HEK293T (cell line): ENCODE results near the gene THSD4.
"Not testable (repeated sequence)": the region's sequence is repeated elsewhere in the genome, so short reads cannot be mapped to it uniquely, and the experiment has no call there.

Source experiments
- CTCF ChIA-PET: fragments of 350-600 bp; formaldehyde crosslinking; extraction: SDS; loops from one replicate; lab custom pipeline; 2021; ENCODE audit warnings: antibody characterized with exemption, inconsistent platforms; lab: Yijun Ruan, JAX
- POLR2A ChIA-PET: fragments of 350-600 bp; formaldehyde crosslinking; extraction: SDS; loops from one replicate; lab custom pipeline; 2020; ENCODE audit warnings: antibody characterized with exemption, inconsistent platforms; lab: Yijun Ruan, JAX
- DNase-seq: peaks from one replicate; pipeline ENCODE4 v3.0.0; 2012; ENCODE audit warnings: mixed read lengths; ENCODE audit errors: extremely low spot score
- ARNT ChIP-seq: fragments of 450-650 bp; IDR thresholded peaks from 2 replicates; pipeline ENCODE4 v1.6.1; 2017; ENCODE audit warnings: mild to moderate bottlenecking
- BHLHE40 ChIP-seq: fragments of 450-650 bp; IDR thresholded peaks from 2 replicates; pipeline ENCODE4 v1.6.1; 2016; ENCODE audit warnings: mild to moderate bottlenecking, moderate library complexity, borderline replicate concordance
- CTBP1 ChIP-seq: fragments of 450-650 bp; IDR thresholded peaks from 2 replicates; pipeline ENCODE4 v1.6.1; 2016; ENCODE audit warnings: borderline replicate concordance
- ELF4 ChIP-seq: fragments of 450-650 bp; IDR thresholded peaks from 2 replicates; pipeline ENCODE4 v1.6.1; 2017; ENCODE audit warnings: antibody characterized with exemption
- FOXA1 ChIP-seq: fragments of 450-650 bp; IDR thresholded peaks from 2 replicates; pipeline ENCODE4 v1.6.1; 2016; ENCODE audit warnings: mild to moderate bottlenecking
- FOXK2 ChIP-seq: fragments of 450-650 bp; IDR thresholded peaks from 2 replicates; pipeline ENCODE4 v1.6.1; 2016; ENCODE audit warnings: mild to moderate bottlenecking
- FOXM1 ChIP-seq: fragments of 450-650 bp; IDR thresholded peaks from 2 replicates; pipeline ENCODE4 v1.6.1; 2017; ENCODE audit warnings: mild to moderate bottlenecking, borderline replicate concordance
- HDGF ChIP-seq: fragments of 450-650 bp; IDR thresholded peaks from 2 replicates; pipeline ENCODE4 v1.6.1; 2017; ENCODE audit warnings: antibody characterized with exemption, borderline replicate concordance
- L3MBTL2 ChIP-seq: fragments of 450-650 bp; conservative IDR thresholded peaks from 2 replicates; pipeline ENCODE4 v1.6.1; 2016; ENCODE audit warnings: mild to moderate bottlenecking
- LEF1 ChIP-seq: fragments of 450-650 bp; IDR thresholded peaks from 2 replicates; pipeline ENCODE4 v1.6.1; 2017; ENCODE audit warnings: mild to moderate bottlenecking, borderline replicate concordance
- NFRKB ChIP-seq: fragments of 450-650 bp; IDR thresholded peaks from 2 replicates; pipeline ENCODE4 v1.6.1; 2016; ENCODE audit warnings: mild to moderate bottlenecking, moderate library complexity
- PKNOX1 ChIP-seq: fragments of 450-650 bp; IDR thresholded peaks from 2 replicates; pipeline ENCODE4 v1.6.1; 2016
- SP1 ChIP-seq: fragments of 450-650 bp; IDR thresholded peaks from 2 replicates; pipeline ENCODE4 v1.6.1; 2017
- SUZ12 ChIP-seq: fragments of 450-650 bp; IDR thresholded peaks from 2 replicates; pipeline ENCODE4 v1.6.1; 2016; ENCODE audit warnings: mild to moderate bottlenecking
- TARDBP ChIP-seq: fragments of 450-650 bp; IDR thresholded peaks from 2 replicates; pipeline ENCODE4 v1.6.1; 2016
- ZNF384 ChIP-seq: fragments of 450-650 bp; IDR thresholded peaks from 2 replicates; pipeline ENCODE4 v1.6.1; 2016

The THSD4 gene

GRCh38 chr15:71393383-71393782 lies 278.1 kb downstream of the THSD4 start:
- ChIA-PET POLR2A (interaction anchor here (0.6 kb wide), 1 partner anchor 9 kb away, joined by 3 read pairs; no protein-coding TSS in a partner anchor), CTCF (no interaction called here)
- no peak for TF ChIP-seq HDGF
- no peak for TF ChIP-seq ZNF384
- no peak for TF ChIP-seq TARDBP
- TF ChIP-seq CTBP1, result no peak
- no peak for TF ChIP-seq SUZ12
- TF ChIP-seq PKNOX1, result no peak
- TF ChIP-seq L3MBTL2, result no peak
- DNase-seq, result no peak

- TF ChIP-seq SP1 (no peak), CTBP1 (no peak), L3MBTL2 (no peak), PKNOX1 (no peak), FOXK2 (no peak)
- no peak for DNase-seq
- ChIA-PET POLR2A (no interaction called here), CTCF (interaction anchor here (0.9 kb wide), 1 partner anchor 43 kb away, joined by 3 read pairs; no protein-coding TSS in a partner anchor)
Observed at GRCh38 chr15:71396536-71397125, 281.4 kb downstream of the THSD4 start.

- CTCF ChIA-PET, result interaction anchor here (0.9 kb wide), 1 partner anchor 43 kb away, joined by 3 read pairs; no protein-coding TSS in a partner anchor
Observed at GRCh38 chr15:71397377-71397776, 282.1 kb downstream of the THSD4 start.

GRCh38 chr15:71400294-71400693 lies 285.0 kb downstream of the THSD4 start:
- no peak for DNase-seq
- no peak for TF ChIP-seq ZNF384
- no peak for TF ChIP-seq HDGF
- TF ChIP-seq SP1, result no peak
- TF ChIP-seq FOXM1, result no peak
- no peak for TF ChIP-seq SUZ12
- TF ChIP-seq BHLHE40, result no peak
- no peak for TF ChIP-seq ARNT
- no peak for TF ChIP-seq CTBP1
- no peak for TF ChIP-seq LEF1
- no peak for TF ChIP-seq L3MBTL2
- TF ChIP-seq FOXK2, result no peak
- TF ChIP-seq PKNOX1, result no peak
- no peak for TF ChIP-seq FOXA1
- TF ChIP-seq TARDBP, result no peak
- TF ChIP-seq NFRKB, result no peak
- no peak for TF ChIP-seq ELF4
- ChIA-PET CTCF (interaction anchor here (0.7 to 0.8 kb wide), 2 partner anchors 14 to 41 kb away, joined by 3 to 4 read pairs; no protein-coding TSS in a partner anchor), POLR2A (no interaction called here)

More at GRCh38 chr15:71397377-71397776, 282.1 kb downstream of the THSD4 start:
- TF ChIP-seq CTBP1, result no peak
- no peak for TF ChIP-seq FOXA1
- TF ChIP-seq ARNT, result no peak
- TF ChIP-seq HDGF, result no peak
- TF ChIP-seq NFRKB, result no peak
- no peak for TF ChIP-seq SP1
- no peak for TF ChIP-seq BHLHE40
- no peak for TF ChIP-seq ELF4
- TF ChIP-seq SUZ12, result no peak
- TF ChIP-seq ZNF384, result no peak
- TF ChIP-seq TARDBP, result no peak
- no peak for TF ChIP-seq FOXK2
- TF ChIP-seq PKNOX1, result no peak
- no peak for TF ChIP-seq LEF1
- no peak for TF ChIP-seq FOXM1
- DNase-seq, result no peak
- POLR2A ChIA-PET, result interaction anchor here (1.4 kb wide), 1 partner anchor 9 kb away, joined by 5 read pairs; no protein-coding TSS in a partner anchor

- POLR2A ChIA-PET, DNase-seq, CTCF ChIA-PET: not testable (repeated sequence)
Observed at GRCh38 chr15:71401728-71402127, 286.5 kb downstream of the THSD4 start.

- DNase-seq, result no peak
- ChIA-PET POLR2A (no interaction called here), CTCF (no interaction called here)
- TF ChIP-seq TARDBP (no peak), SP1 (no peak), FOXM1 (no peak), FOXK2 (no peak), PKNOX1 (no peak), L3MBTL2 (no peak), ELF4 (no peak), ARNT (no peak), ZNF384 (no peak), BHLHE40 (no peak), NFRKB (no peak), FOXA1 (no peak), CTBP1 (no peak), LEF1 (no peak), SUZ12 (no peak), HDGF (no peak)
Observed at GRCh38 chr15:71409541-71409940, 294.3 kb downstream of the THSD4 start.
